Measurements from ENCODE around the gene APOL6. TPM values are rescaled to one million over a fixed set of nuclear protein-coding genes. Genes with fewer than 3 reads are reported as not detected.

Gene APOL6
- total RNA-seq, 1 donor = 51.8 TPM

DNA sequence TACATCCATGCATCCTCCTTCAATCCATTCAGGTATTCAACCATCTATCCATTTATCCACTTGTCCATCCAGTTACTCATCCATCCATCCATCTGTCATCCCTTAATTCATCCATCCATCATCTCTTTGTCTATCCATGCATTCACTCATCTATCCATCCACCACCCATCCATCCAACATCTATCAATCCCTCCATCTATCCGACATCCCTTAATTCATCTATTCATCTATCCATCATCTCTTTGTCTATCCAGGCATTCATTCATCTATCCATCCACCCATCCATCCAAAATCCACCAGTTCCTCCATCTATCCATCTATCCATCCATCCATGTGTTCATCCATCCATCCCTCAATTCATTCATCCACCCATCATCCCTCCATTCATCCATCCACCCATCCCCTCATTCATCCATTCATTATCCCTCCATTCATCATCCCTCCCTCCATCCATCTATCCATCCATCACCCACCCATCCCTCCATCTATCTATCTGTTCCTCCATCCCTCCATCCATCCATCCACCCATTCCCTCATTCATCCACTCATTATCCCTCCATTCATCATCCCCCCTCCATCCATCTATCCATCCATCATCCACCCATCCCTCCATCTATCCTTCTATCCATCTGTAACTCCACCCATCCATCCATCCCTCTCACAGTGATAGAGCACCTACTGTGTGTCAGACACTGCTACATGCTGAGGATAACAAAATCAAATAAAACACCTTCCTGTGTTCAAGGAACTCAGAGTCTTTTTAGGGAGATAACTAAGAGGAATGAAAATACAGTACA, 29.6 kb upstream of the APOL6 start:
- H3K36me3 ChIP-seq (ENCODE audit: insufficient read depth, low read length) = no peaks in the 10 kb centered on the region
- TF ChIP-seq, protein P1, sequence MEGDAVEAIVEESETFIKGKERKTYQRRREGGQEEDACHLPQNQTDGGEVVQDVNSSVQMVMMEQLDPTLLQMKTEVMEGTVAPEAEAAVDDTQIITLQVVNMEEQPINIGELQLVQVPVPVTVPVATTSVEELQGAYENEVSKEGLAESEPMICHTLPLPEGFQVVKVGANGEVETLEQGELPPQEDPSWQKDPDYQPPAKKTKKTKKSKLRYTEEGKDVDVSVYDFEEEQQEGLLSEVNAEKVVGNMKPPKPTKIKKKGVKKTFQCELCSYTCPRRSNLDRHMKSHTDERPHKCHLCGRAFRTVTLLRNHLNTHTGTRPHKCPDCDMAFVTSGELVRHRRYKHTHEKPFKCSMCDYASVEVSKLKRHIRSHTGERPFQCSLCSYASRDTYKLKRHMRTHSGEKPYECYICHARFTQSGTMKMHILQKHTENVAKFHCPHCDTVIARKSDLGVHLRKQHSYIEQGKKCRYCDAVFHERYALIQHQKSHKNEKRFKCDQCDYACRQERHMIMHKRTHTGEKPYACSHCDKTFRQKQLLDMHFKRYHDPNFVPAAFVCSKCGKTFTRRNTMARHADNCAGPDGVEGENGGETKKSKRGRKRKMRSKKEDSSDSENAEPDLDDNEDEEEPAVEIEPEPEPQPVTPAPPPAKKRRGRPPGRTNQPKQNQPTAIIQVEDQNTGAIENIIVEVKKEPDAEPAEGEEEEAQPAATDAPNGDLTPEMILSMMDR (IDR thresholded peaks at IDR 0.05; ENCODE audit: extremely low read depth, low read depth, low read length) = no peak
- H4K20me1 ChIP-seq (ENCODE audit: insufficient read depth, low read length) = no peaks in the 10 kb centered on the region
- H3K27me3 ChIP-seq (ENCODE audit: insufficient read depth, low read length) = no peaks in the 10 kb centered on the region
- H3K4me2 ChIP-seq (ENCODE audit: insufficient read depth, low read length) = no peak overlapping the region
- H3K4me3 ChIP-seq (ENCODE audit: insufficient read depth, low read length) = no peak overlapping the region
- H2AFZ ChIP-seq (ENCODE audit: low read length) = no peak overlapping the region
- no peaks in the 10 kb centered on the region for H3K79me2 ChIP-seq (ENCODE audit: insufficient read depth, low read length)
- no peak overlapping the region for H3K27ac ChIP-seq (ENCODE audit: low read depth, low read length)
- no peaks in the 10 kb centered on the region for H3K9me3 ChIP-seq (ENCODE audit: low read depth, low read length)
- peaks cover 17% of the 10 kb centered on the region for H3K4me1 ChIP-seq (ENCODE audit: insufficient read depth, low read length)
- no peak for DNase-seq (ENCODE audit: insufficient read length, low spot score, missing footprints)

GRCh38 chr22:35619336-35620094, 28.7 kb upstream of the APOL6 start:
- no peak overlapping the region for H3K4me2 ChIP-seq (ENCODE audit: insufficient read depth, low read length)
- no peak overlapping the region for H3K4me3 ChIP-seq (ENCODE audit: insufficient read depth, low read length)
- no peak overlapping the region for H3K27ac ChIP-seq (ENCODE audit: low read depth, low read length)
- no peak for DNase-seq (ENCODE audit: insufficient read length, low spot score, missing footprints)
- H4K20me1 ChIP-seq (ENCODE audit: insufficient read depth, low read length) = no peaks in the 10 kb centered on the region
- no peak overlapping the region for H2AFZ ChIP-seq (ENCODE audit: low read length)
- H3K4me1 ChIP-seq (ENCODE audit: insufficient read depth, low read length) = peaks cover 17% of the 10 kb centered on the region
- TF ChIP-seq, protein P1 (IDR thresholded peaks at IDR 0.05; ENCODE audit: extremely low read depth, low read depth, low read length) = no peak
- no peaks in the 10 kb centered on the region for H3K36me3 ChIP-seq (ENCODE audit: insufficient read depth, low read length)
- no peaks in the 10 kb centered on the region for H3K27me3 ChIP-seq (ENCODE audit: insufficient read depth, low read length)
- H3K79me2 ChIP-seq (ENCODE audit: insufficient read depth, low read length) = no peaks in the 10 kb centered on the region
- H3K9me3 ChIP-seq (ENCODE audit: low read depth, low read length) = no peaks in the 10 kb centered on the region

DNA sequence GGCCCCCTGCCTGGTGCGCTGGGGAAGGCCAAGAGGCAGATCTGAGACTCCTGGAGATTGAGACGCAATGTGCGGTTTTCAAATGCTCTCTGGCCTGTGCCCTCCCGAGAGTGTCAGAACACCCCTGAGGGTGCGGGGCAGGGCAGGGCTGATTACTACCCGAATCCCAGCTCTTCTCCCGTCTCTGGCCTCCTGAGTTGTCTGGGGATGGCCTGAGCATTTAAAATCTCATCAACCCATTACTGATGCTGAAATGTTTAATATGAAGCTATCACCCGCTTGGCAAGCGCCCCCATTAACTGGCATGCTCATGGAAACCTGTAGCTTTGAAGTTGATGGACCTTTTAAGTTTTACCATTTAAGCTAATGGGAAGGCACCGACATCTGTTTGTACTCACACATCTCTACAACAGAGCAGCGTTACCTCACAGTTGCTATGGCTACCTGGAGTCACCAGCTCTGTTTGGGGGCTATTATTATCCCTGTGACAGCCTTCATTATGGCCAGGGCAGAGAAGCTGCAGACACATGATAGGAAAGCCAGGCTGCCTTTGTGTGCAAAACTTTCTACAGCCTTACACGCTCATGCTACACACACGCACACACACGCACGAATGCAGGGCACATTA, 27.5 kb upstream of the APOL6 start:
- peaks cover 18% of the 10 kb centered on the region for H3K4me1 ChIP-seq (ENCODE audit: insufficient read depth, low read length)
- peak overlapping the region; percentile 26 for H3K27ac ChIP-seq (ENCODE audit: low read depth, low read length)
- DNase-seq (ENCODE audit: insufficient read length, low spot score, missing footprints) = no peak
- no peaks in the 10 kb centered on the region for H3K36me3 ChIP-seq (ENCODE audit: insufficient read depth, low read length)
- TF ChIP-seq, protein P1 (IDR thresholded peaks at IDR 0.05; ENCODE audit: extremely low read depth, low read depth, low read length) = no peak
- H3K79me2 ChIP-seq (ENCODE audit: insufficient read depth, low read length) = no peaks in the 10 kb centered on the region
- no peak overlapping the region for H2AFZ ChIP-seq (ENCODE audit: low read length)
- no peaks in the 10 kb centered on the region for H3K27me3 ChIP-seq (ENCODE audit: insufficient read depth, low read length)
- no peaks in the 10 kb centered on the region for H4K20me1 ChIP-seq (ENCODE audit: insufficient read depth, low read length)
- H3K4me3 ChIP-seq (ENCODE audit: insufficient read depth, low read length) = no peak overlapping the region
- H3K4me2 ChIP-seq (ENCODE audit: insufficient read depth, low read length) = no peak overlapping the region
- H3K9me3 ChIP-seq (ENCODE audit: low read depth, low read length) = no peaks in the 10 kb centered on the region

DNA sequence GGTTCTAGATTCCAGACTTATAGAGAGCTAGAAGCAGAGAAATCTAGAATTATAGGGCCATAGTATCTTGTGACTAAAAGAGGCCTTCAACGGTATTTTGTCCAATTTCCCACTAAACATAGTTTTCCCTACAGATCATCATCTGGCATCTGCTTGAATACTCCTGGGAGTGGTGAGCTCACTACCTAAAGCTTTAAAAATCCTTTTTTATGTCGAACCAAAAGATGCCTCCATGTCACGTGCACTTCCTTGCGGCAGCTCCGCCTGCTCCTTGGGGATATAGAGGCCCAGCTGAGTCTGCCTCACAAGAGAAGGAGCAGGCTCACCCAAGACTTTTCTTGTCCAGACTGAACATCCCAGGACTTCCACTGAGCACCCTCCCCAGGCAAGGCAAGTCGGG, 26.8 kb upstream of the APOL6 start:
- Histone ChIP-seq H4K20me1 (ENCODE audit: insufficient read depth, low read length) (no peaks in the 10 kb centered on the region), H2AFZ (ENCODE audit: low read length) (no peak overlapping the region), H3K36me3 (ENCODE audit: insufficient read depth, low read length) (no peaks in the 10 kb centered on the region), H3K4me2 (ENCODE audit: insufficient read depth, low read length) (peak overlapping the region; percentile 27), H3K79me2 (ENCODE audit: insufficient read depth, low read length) (no peaks in the 10 kb centered on the region), H3K27me3 (ENCODE audit: insufficient read depth, low read length) (no peaks in the 10 kb centered on the region), H3K4me1 (ENCODE audit: insufficient read depth, low read length) (peaks cover 20% of the 10 kb centered on the region), H3K4me3 (ENCODE audit: insufficient read depth, low read length) (no peak overlapping the region), H3K27ac (ENCODE audit: low read depth, low read length) (peak overlapping the region; percentile 26), H3K9me3 (ENCODE audit: low read depth, low read length) (no peaks in the 10 kb centered on the region)
- no peak for DNase-seq (ENCODE audit: insufficient read length, low spot score, missing footprints)
- TF ChIP-seq, protein P1 (IDR thresholded peaks at IDR 0.05; ENCODE audit: extremely low read depth, low read depth, low read length) = no peak
